Anterior cingulate cortex (tissue), 58 donors: ENCODE measurements around the gene PDE1A.

Experiments used
- DNase-seq, 58 donors: peaks; one replicate each; lab custom pipeline; 2025; lab: John Stamatoyannopoulos, UW

The PDE1A gene

DNA sequence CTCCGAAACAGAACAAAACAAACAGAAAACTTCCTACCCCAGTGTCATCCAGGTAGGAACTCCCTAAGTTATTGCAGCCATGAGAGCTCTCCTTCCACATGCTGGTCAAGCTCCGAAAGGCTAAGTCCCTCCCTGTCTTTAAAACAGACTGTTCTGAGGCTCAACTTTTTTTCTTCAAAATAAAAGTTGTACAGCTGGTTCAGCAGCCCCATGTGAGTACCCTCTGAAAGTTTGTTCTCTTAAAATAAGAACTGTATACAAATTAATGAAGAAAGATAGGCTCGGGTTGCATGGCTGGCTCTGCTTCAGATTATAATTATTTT, at the start of gene PDE1A:
Gene PDE1A (minus strand): TSS at position 119 of the 323 bp plus-strand sequence.
- DNase-seq, result no peak

DNA sequence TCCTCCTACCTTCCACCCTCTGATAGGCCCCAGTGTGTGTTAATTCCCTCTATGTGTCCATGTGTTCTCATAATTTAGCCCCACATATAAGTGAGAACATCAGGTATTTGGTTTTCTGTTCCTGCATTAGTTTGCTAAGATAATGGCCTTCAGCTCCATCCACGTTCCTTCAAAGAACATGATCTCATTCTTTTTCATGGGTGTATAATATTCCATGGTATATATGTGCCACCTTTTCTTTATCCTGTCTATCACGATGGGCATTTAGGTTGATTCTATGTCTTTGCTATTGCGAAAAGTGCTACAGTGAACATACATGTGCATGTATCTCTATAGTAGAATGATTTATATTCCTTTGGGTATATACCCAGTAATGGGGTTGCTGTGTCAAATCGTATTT, 46.8 kb upstream of the PDE1A start:
- no peak for DNase-seq

GRCh38 chr2:182463760-182464159, 36.9 kb upstream of the PDE1A start:
- DNase-seq, result peak in 9 of 58 donors; percentile 1 to 29 (median 2)

- no peak for DNase-seq
These were observed 29.9 kb upstream of the PDE1A start for GRCh38 chr2:182456784-182457183.

DNA sequence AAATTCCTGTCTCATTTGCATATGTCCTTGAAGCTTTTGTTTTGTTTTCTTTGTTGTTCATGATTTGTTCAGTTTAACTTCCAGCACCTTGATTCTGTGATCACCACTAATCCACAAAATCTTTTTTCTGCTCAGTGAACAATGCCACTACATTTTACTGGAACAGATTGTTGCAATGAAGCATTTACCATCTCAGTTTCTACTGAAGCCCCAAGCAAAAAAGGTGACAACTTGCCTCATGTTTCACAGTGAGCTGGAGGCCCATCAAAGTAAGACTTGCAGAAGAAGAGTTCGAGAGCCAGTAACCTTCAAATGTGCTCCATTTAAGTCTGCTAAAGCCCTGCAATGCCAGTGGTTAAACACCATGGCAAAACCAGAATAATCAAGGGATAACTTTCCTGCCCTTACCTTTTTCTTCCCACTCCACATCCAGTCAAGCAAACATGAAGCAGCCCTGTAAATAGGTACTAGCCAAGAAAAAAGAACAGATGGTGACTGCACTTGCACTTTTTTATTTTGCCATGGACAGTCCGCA, 25.7 kb upstream of the PDE1A start:
- DNase-seq, result no peak

GRCh38 chr2:182448371-182448770, 21.5 kb upstream of the PDE1A start:
- no peak for DNase-seq

DNA sequence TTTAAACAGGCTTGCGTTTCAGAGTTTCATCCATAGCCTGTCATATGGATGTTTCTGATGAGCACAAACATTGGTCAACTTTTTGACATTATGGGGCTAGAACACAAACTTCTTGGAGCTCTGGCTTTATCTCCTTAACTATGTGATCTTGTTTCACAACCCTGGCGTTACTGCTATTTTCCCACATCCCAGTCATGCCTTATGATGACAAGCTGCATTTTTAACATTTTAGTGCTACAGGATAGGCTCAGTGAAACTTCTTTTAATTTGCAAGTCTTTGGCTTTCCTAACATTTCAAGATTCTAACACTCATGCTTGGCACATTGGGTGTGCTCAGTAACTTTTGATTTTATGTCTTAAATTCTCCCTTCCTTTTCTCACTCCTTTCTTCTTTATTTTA, 21.0 kb upstream of the PDE1A start:
- DNase-seq, result no peak

GRCh38 chr2:182447163-182447562, 20.3 kb upstream of the PDE1A start:
- DNase-seq, result no peak

DNA sequence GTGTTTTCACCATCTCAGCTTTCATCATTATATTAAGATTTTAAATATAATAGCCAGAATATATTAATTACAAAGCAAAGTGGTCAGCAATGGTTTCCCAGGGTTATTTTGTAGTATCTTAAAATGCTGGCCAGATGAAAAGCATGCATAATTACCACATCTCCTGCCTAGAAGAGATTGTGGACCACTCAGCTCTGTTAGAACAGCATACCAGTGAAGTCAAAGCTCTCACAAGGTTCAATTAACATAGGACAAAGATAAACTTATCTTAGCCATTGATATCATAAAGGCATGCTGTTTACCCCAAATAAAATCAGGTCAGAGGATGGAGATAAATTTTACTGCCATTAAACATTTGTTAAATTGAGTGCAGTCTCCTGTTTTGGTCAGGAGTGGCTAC, 19.3 kb upstream of the PDE1A start:
- no peak for DNase-seq

DNA sequence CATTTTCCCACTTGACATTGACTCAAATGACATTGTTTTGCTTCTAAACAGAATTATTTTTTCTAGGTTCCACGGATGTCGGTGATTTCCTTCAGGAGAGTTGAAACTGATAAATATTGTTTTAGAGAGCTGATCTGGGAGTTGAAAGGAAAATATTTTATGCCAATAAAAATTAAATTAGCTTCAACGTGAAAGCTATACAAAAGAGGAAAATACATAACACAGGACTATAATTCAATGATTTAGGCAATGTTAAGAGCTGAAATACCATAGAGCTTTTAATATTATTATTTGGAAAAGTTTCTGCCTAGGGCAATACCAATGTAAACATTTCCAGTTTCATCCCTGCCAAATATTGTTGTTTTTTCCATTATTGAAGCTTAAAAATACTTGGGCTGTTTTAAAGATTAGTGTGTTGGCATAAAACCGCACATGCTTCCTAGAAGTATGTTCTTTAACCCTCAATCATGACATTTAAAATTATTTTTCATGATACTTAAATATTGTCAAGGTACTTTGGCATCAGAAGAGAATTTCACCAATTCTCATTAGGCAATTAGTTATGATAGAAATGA, 18.6 kb upstream of the PDE1A start:
- no peak for DNase-seq

DNA sequence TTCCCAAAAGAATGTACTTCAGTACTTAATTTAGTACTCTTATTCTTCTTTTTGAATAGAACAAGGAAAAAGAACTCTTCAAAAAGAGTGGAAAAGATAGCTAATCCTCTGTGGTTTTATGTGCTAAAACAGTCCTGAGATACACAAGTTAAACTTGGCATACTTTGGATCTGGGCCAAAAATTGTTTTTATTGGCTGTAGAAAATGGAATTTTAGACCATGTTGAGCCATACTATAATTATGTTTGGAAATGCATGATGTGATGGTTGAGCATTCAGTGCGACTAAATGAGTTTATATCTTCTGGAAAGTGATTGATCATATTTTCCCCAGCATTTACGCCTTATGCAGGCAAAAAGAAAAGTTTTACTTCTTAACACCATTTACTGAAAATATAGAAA, 18.0 kb upstream of the PDE1A start:
- no peak for DNase-seq

DNA sequence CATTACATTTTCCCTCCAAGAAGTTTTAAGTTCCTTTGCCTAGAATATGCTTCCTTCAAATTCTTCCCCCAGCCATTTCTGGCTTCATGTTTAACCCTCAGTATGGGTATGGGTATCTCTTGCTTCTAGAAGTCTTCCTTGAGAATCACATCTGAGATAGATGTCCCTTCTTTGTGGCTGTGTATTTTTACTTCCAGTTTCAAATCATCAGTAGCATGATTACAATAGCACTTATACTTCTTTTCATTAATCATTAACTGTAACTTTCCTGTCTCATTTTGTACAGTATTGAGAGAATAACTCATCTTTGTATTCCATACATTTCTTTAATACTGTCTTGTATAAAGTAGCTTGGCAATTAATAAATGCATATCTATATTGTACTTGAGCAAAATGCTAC, 17.3 kb upstream of the PDE1A start:
- DNase-seq, result no peak

DNA sequence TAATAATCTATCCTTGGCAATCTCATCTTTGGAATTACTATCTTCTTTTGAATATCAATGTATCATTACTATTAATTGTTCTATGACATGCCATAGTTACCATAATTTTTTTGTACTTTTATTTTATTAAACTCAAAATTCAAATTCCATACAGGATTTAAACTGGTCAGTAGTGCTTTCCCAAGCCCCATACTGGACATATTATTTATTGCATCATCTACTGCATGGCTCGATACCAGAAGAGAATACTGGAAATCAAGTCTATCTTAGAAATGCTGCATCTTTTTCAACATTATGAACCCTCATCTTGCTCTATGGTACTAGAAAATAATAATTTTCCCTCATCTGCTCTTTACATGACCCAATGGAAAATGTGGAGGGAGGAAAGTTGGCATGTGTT, 9.4 kb upstream of the PDE1A start:
- no peak for DNase-seq

- DNase-seq, result no peak
These were observed 8.9 kb upstream of the PDE1A start for GRCh38 chr2:182435754-182436153.

DNA sequence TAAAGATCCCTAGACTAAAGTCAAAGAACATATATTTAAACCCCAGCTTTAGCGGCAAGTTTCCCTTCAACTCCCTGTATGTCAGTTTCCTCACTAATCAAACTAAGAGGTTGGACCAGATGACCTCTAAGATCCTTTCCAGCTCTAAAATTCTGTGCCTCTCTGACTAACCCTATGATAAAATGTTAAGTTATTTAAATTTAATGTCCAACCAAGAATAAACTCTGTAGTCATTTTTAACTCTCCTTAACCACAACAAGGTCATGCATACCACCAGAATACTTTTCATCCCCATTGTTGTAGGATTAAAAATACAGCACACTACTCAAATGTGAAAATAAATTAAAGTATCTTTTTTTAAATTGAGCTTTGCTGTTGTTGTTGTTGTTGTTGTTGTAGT, 5.2 kb upstream of the PDE1A start:
- no peak for DNase-seq

DNA sequence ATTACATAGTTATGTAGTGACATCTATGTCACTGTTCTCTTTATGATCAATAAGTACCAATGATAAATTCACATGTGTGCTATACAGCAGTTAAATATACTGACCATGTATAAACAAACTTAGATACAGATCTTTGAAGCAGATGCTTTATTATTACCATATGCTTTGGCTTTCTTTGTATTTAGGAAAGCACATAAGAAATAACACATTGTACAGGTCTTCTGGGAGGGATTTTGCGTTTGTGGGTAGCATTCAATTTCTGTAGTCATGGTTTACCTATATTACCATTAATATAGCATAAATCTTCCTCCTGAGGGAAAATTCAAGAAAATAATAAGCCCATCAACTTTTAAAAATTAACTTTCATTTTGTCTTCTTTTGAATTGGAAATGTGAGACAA, 1.6 kb upstream of the PDE1A start:
- DNase-seq, result no peak

GRCh38 chr2:182426082-182426917, 536 bp downstream of the PDE1A start:
- DNase-seq, result no peak

DNA sequence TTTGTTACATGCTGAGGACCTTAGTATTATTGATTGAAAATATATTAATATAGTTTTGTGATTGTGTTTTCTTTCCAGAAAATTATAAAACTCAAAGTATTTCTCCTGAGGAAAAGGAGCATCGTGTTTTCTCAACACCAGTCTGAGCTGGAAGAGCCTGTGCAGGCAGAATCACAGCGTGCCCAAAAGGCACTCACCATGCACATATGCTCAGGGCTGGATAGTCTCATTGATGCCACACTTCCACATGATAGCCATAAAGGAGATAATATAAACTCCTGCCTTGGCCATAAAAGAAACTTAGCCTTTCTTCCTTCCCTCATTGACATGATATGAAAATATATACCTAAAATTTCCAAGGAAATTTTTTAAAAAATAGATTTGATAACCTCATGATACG, 4.0 kb downstream of the PDE1A start:
- DNase-seq, result no peak

- DNase-seq, result no peak
These were observed 6.2 kb downstream of the PDE1A start for GRCh38 chr2:182420669-182421068.

DNA sequence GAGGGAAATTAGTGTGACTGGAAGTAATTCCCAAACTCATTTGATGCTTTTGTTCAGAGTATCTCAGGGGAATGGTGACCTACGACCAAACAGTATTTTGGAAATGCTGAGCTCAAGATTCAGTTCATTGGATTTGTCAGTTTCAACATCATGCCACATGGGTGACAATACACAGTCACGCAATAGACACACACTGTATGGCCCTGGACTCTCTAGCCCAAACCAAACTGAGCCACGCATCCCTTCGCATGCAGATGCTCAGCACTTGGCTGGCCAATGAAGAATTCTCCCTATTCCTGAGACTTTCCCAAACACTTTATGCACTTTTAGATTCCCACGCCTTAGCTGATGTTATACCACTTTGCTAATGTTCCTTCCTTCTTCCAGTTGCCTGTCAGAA, 10.0 kb downstream of the PDE1A start:
- DNase-seq, result no peak

GRCh38 chr2:182416191-182416590, 10.6 kb downstream of the PDE1A start:
- no peak for DNase-seq

- peak in 1 of 58 donors; percentile 15 for DNase-seq
These were observed 11.1 kb downstream of the PDE1A start for GRCh38 chr2:182415771-182416170.
